Neuronal stem cell (in vitro differentiated cells): Measurements from ENCODE around the gene PNMT.
A peak's percentile ranks its signal among the peaks of the same experiment; 100 is the strongest.

ENCODE experiments used
- DNase-seq: peaks from one replicate; pipeline ENCODE4 v3.0.0-alpha.2; 2013; ENCODE audit warnings: low spot score
- H2AFZ ChIP-seq: one replicate; pipeline ENCODE4 v1.6.1; 2013; ENCODE audit warnings: mild to moderate bottlenecking, low read length, inconsistent platforms
- H2AK5ac ChIP-seq: 2 replicates; pipeline ENCODE4 v1.6.1; 2013; ENCODE audit warnings: low read depth, mild to moderate bottlenecking, inconsistent platforms, low read length, moderate library complexity, mixed read lengths
- H2BK120ac ChIP-seq: 2 replicates; pipeline ENCODE4 v1.6.1; 2013; ENCODE audit warnings: low read depth, mild to moderate bottlenecking, inconsistent platforms, low read length, moderate library complexity, mixed read lengths
- H2BK12ac ChIP-seq: one replicate; pipeline ENCODE4 v1.6.1; 2013; ENCODE audit warnings: low read length, inconsistent platforms
- H2BK15ac ChIP-seq: 2 replicates; pipeline ENCODE4 v1.6.1; 2013; ENCODE audit warnings: mild to moderate bottlenecking, low read length, inconsistent platforms, mixed read lengths
- H2BK5ac ChIP-seq: one replicate; pipeline ENCODE4 v1.6.1; 2013; ENCODE audit warnings: inconsistent platforms, mild to moderate bottlenecking, low read length, moderate library complexity
- H3K14ac ChIP-seq: one replicate; pipeline ENCODE4 v1.6.1; 2013; ENCODE audit warnings: low read length, inconsistent platforms
- H3K18ac ChIP-seq: 2 replicates; pipeline ENCODE4 v1.6.1; 2013; ENCODE audit warnings: low read length, inconsistent platforms
- H3K23ac ChIP-seq: 2 replicates; pipeline ENCODE4 v1.6.1; 2013; ENCODE audit warnings: low read depth, mild to moderate bottlenecking, mixed read lengths, low read length, inconsistent platforms; ENCODE audit not compliant: poor library complexity
- H3K27ac ChIP-seq: replicated peaks from 3 replicates; pipeline ENCODE4 v1.5.1; 2013; ENCODE audit warnings: low read length, inconsistent platforms
- H3K27me3 ChIP-seq, 3 experiments: 2 replicates each; pipeline ENCODE4 v1.6.1; 2013; ENCODE audit warnings: low read length in 3 of 3, mild to moderate bottlenecking in 2 of 3, inconsistent platforms in 1 of 3, low read depth in 1 of 3, mixed read lengths in 1 of 3, moderate library complexity in 1 of 3; ENCODE audit not compliant: control insufficient read depth in 3 of 3, insufficient read depth in 3 of 3
- H3K36me3 ChIP-seq, 2 donors: replicated peaks in 1 of 2; 2 replicates each; pipeline ENCODE4 v1.6.1; 2013; ENCODE audit warnings: low read length in 2 of 2; ENCODE audit not compliant: control insufficient read depth in 2 of 2, insufficient read depth in 2 of 2
- H3K4ac ChIP-seq: 2 replicates; pipeline ENCODE4 v1.6.1; 2013; ENCODE audit warnings: inconsistent platforms, mild to moderate bottlenecking, low read length, moderate library complexity
- H3K4me1 ChIP-seq, 2 donors: 1 replicate in 1 of 2; 2 replicates in 1 of 2; pipeline ENCODE4 v1.6.1; 2013; ENCODE audit warnings: low read length in 2 of 2, low read depth in 1 of 2; ENCODE audit not compliant: control insufficient read depth in 2 of 2, insufficient read depth in 1 of 2
- H3K4me2 ChIP-seq: one replicate; pipeline ENCODE4 v1.6.1; 2013; ENCODE audit warnings: mild to moderate bottlenecking, low read length, inconsistent platforms; ENCODE audit not compliant: insufficient read depth, poor library complexity, severe bottlenecking
- H3K4me3 ChIP-seq, 2 donors: 2 replicates each; pipeline ENCODE4 v1.5.1; 2013; ENCODE audit warnings: low read length in 2 of 2, mild to moderate bottlenecking in 2 of 2, inconsistent platforms in 1 of 2, moderate library complexity in 1 of 2
- H3K79me1 ChIP-seq: one replicate; pipeline ENCODE4 v1.6.1; 2013; ENCODE audit warnings: low read depth, mild to moderate bottlenecking, inconsistent platforms, low read length, moderate library complexity
- H3K9ac ChIP-seq: one replicate; pipeline ENCODE4 v1.6.1; 2013; ENCODE audit warnings: mild to moderate bottlenecking, low read depth, low read length, inconsistent platforms; ENCODE audit not compliant: poor library complexity
- H3K9me3 ChIP-seq, 2 donors: replicated peaks in 1 of 2; 2 replicates each; pipeline versions ENCODE3 to v1.6.1; 2013; ENCODE audit warnings: low read length in 2 of 2, mild to moderate bottlenecking in 2 of 2, inconsistent platforms in 1 of 2, low read depth in 1 of 2, mixed read lengths in 1 of 2, moderate library complexity in 1 of 2; ENCODE audit not compliant: control insufficient read depth in 2 of 2, insufficient read depth in 1 of 2
- H4K8ac ChIP-seq: one replicate; pipeline ENCODE4 v1.6.1; 2013; ENCODE audit warnings: low read depth, mild to moderate bottlenecking, inconsistent platforms, low read length, moderate library complexity
- H4K91ac ChIP-seq: one replicate; pipeline ENCODE4 v1.6.1; 2013; ENCODE audit warnings: low read length, low read depth, mild to moderate bottlenecking, inconsistent platforms; ENCODE audit not compliant: poor library complexity
- WGBS, 2 donors: extraction: QIAGEN DNeasy Blood & Tissue Kit; methylation state at CpG; one replicate each; pipeline ENCODE4 v1.1.7; 2013; ENCODE audit warnings: missing lambda C conversion rate in 2 of 2, mixed read lengths in 1 of 2; ENCODE audit not compliant: insufficient read length in 2 of 2, insufficient replicate concordance in 1 of 2; ENCODE audit errors: extremely low coverage in 2 of 2; 5-methylcytosine and 5-hydroxymethylcytosine counted together

The PNMT gene

GRCh38 chr17:39625198-39625785 is 43.0 kb upstream of the PNMT start:
- H3K9ac ChIP-seq, result no peak overlapping the region
- H3K4me2 ChIP-seq, result no peak overlapping the region
- H4K8ac ChIP-seq, result no peak overlapping the region
- no peaks in the 10 kb centered on the region for H3K79me1 ChIP-seq
- no peaks in the 10 kb centered on the region for H3K9me3 ChIP-seq
- H2BK120ac ChIP-seq, result no peak overlapping the region
- H3K14ac ChIP-seq, result no peak overlapping the region
- H3K4me1 ChIP-seq, result peaks cover 11 to 16% of the 10 kb centered on the region in 2 donors
- H3K36me3 ChIP-seq, result no peaks in the 10 kb centered on the region
- no peak overlapping the region for H3K18ac ChIP-seq
- no peak overlapping the region for H3K27ac ChIP-seq
- peak overlapping the region; percentile 56 for H2AK5ac ChIP-seq
- peaks cover 2 to 78% (median 48%) of the 10 kb centered on the region in 3 experiments for H3K27me3 ChIP-seq
- H3K23ac ChIP-seq, result no peak overlapping the region
- no peak overlapping the region for H2BK15ac ChIP-seq
- no peak overlapping the region for H3K4me3 ChIP-seq
- no peak overlapping the region for H2AFZ ChIP-seq
- no peak overlapping the region for H2BK5ac ChIP-seq
- no peak overlapping the region for H3K4ac ChIP-seq
- H4K91ac ChIP-seq, result no peak overlapping the region
- no CpG with 5 or more reads among the region's 5 CpGs for WGBS, 2 donors
- no peak for DNase-seq
- no peak overlapping the region for H2BK12ac ChIP-seq

DNA sequence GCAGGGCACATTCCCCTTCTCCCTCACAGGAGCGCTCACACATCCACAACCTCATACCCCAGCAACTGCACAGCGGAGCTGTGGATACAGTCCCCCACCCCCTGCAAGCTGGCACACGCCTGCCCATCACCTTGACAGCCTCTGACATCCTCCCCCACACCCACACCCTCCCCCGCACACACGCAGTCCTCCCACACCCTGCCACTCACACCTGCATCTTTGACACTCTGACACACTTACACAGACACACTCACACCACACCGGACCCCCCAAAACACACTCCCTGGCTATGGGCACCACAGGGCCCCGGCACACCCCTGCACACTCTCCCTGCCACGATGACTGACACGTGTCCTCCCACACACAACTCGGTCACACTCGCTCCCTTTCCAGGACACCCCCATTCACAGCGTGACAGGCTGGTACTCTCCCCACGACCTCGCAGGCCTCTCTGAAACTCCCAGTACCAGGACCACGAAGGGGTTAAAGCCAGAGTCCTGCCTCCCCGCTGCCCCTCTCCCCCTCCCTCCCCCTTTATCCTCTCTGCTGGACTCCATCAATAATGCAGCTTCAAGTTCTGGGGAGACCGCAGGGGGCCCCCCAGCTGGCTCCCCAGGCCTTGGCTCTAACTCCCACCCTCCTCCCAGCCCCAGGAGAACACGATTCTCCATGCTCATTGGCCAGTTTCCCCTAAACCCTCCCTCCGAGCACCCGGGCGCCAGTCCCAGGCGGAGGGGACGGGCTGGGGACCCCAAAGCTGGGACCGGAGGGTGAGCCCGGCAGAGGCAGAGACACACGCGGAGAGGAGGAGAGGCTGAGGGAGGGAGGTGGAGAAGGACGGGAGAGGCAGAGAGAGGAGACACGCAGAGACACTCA is 41.8 kb upstream of the PNMT start, which contains the start of gene PPP1R1B:
TSS of gene PPP1R1B (plus strand) at position 782 of the 876 bp plus-strand sequence. CDS start 441 bp downstream, outside the sequence.
- Histone ChIP-seq H4K91ac (peak within 1 kb of the TSS; percentile 54), H3K9me3 (no peaks in the 10 kb centered on the region), H3K4ac (no peak within 1 kb of the TSS), H3K79me1 (no peaks in the 10 kb centered on the region), H3K9ac (peak within 1 kb of the TSS; percentile 78), H3K36me3 (no peaks in the 10 kb centered on the region), H3K18ac (peak within 1 kb of the TSS; percentile 65), H3K23ac (peak within 1 kb of the TSS; percentile 52), H2AFZ (peak within 1 kb of the TSS; percentile 84), H3K4me3 (peak within 1 kb of the TSS; percentile 40 to 77), H3K4me2 (peak within 1 kb of the TSS; percentile 89), H2BK12ac (peak within 1 kb of the TSS; percentile 10), H2BK15ac (peak within 1 kb of the TSS; percentile 68), H3K4me1 (peaks cover 11 to 16% of the 10 kb centered on the region in 2 donors), H3K14ac (peak within 1 kb of the TSS; percentile 47), H2AK5ac (peak within 1 kb of the TSS; percentile 56), H3K27me3 (peaks cover 2 to 75% (median 45%) of the 10 kb centered on the region in 3 experiments), H3K27ac (no peak within 1 kb of the TSS), H4K8ac (peak within 1 kb of the TSS; percentile 68), H2BK5ac (no peak within 1 kb of the TSS), H2BK120ac (no peak within 1 kb of the TSS)
- no CpG with 5 or more reads among the region's 29 CpGs for WGBS, 2 donors
- DNase-seq, result no peak

GRCh38 chr17:39627047-39627711 is 41.1 kb upstream of the PNMT start:
- H3K4ac ChIP-seq, result no peak overlapping the region
- H3K4me2 ChIP-seq, result peak overlapping the region; percentile 89
- peak overlapping the region; percentile 20 for H3K23ac ChIP-seq
- no CpG with 5 or more reads among the region's 72 CpGs for WGBS, 2 donors
- peak overlapping the region; percentile 84 for H2AFZ ChIP-seq
- H3K27ac ChIP-seq, result no peak overlapping the region
- H4K91ac ChIP-seq, result no peak overlapping the region
- H2BK12ac ChIP-seq, result peak overlapping the region; percentile 10
- peaks cover 9 to 14% of the 10 kb centered on the region in 2 donors for H3K4me1 ChIP-seq
- H3K18ac ChIP-seq, result peak overlapping the region; percentile 63
- DNase-seq, result no peak
- peak overlapping the region; percentile 78 for H3K9ac ChIP-seq
- no peaks in the 10 kb centered on the region for H3K9me3 ChIP-seq
- H2BK120ac ChIP-seq, result no peak overlapping the region
- no peak overlapping the region for H4K8ac ChIP-seq
- peak overlapping the region; percentile 31 for H3K14ac ChIP-seq
- peak overlapping the region; percentile 56 for H2AK5ac ChIP-seq
- H3K4me3 ChIP-seq, result peak overlapping the region; percentile 40 to 77
- H2BK5ac ChIP-seq, result no peak overlapping the region
- peaks cover 2 to 81% (median 43%) of the 10 kb centered on the region in 3 experiments for H3K27me3 ChIP-seq
- H2BK15ac ChIP-seq, result peak overlapping the region; percentile 42
- no peaks in the 10 kb centered on the region for H3K79me1 ChIP-seq
- no peaks in the 10 kb centered on the region for H3K36me3 ChIP-seq
